HG02840 (cell line): ENCODE results near the gene PTP4A2.
"Not testable (repeated sequence)": the region's sequence is repeated elsewhere in the genome, so short reads cannot be mapped to it uniquely, and the experiment has no call there.

ENCODE experiments used
- ATAC-seq: cut with Tn5 transposase; IDR thresholded peaks from one replicate; pipeline ENCODE4 v1.9.1; 2021; ENCODE audit warnings: mild to moderate bottlenecking, moderate library complexity, moderate number of reproducible peaks; ENCODE audit not compliant: unreplicated experiment, low FRiP score

The PTP4A2 gene

GRCh38 chr1:31895474-31896198 is 42.5 kb downstream of the PTP4A2 start:
- not testable (repeated sequence) for ATAC-seq

DNA sequence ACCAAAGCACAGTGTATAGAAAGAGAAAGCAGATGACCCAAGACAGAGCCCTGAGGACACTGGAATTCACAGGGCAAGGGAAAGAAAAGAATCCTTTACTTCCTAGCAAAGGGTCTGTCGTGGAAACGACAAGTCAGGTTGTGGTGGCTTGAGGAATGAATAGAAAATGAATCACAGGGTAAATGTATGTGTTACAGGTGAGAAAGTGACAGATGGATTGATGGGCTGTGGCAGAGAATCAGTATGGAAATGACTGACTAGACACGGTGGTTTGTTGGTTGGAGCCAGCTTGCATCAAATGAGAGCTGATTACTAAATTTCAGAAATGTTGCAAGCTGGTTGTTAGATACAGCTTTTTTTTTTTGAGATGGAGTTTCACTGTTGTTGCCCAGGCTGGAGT is 46.9 kb downstream of the PTP4A2 start:
- no peak for ATAC-seq

GRCh38 chr1:31888291-31888690 is 49.9 kb downstream of the PTP4A2 start:
- no peak for ATAC-seq

GRCh38 chr1:31886866-31887265 is 51.3 kb downstream of the PTP4A2 start:
- ATAC-seq, result no peak

GRCh38 chr1:31885851-31886250 is 52.3 kb downstream of the PTP4A2 start:
- no peak for ATAC-seq

- no peak for ATAC-seq
Observed at GRCh38 chr1:31883357-31883942, 54.7 kb downstream of the PTP4A2 start.

- no peak for ATAC-seq
Observed at GRCh38 chr1:31881688-31882000, 56.5 kb downstream of the PTP4A2 start.

DNA sequence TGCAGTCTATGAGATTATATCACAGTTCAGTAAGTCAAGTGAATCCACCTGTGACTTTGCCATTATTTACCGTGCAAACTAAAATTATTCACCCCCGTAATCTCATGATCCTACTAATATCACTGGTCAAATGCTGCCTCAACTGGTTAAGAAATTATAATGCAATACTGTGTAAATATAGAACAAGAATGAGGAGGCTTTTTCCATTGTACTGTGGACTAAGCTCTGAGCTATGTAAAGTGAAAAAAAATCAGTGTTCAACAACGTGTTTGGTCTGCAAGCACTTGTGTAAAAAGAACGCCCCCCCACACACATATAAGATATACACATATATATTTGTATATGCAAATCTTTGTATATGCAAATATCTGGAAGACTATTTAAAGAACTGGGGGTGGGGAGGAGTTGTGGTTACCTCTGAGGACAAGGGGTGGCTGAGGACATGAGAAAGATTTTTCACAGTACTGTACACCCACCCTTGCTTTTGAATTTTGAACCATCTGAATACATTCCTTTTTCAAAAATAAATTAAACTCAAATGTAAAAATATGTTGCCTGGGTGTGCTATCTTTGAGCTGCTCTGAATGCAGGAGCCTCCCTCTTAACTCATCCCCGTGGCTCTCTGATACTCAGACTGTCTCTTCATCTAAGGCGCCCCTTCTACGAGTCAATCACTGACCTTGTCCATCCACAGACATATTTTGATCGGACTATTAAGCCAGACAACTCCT is 57.0 kb downstream of the PTP4A2 start:
- ATAC-seq, result no peak

DNA sequence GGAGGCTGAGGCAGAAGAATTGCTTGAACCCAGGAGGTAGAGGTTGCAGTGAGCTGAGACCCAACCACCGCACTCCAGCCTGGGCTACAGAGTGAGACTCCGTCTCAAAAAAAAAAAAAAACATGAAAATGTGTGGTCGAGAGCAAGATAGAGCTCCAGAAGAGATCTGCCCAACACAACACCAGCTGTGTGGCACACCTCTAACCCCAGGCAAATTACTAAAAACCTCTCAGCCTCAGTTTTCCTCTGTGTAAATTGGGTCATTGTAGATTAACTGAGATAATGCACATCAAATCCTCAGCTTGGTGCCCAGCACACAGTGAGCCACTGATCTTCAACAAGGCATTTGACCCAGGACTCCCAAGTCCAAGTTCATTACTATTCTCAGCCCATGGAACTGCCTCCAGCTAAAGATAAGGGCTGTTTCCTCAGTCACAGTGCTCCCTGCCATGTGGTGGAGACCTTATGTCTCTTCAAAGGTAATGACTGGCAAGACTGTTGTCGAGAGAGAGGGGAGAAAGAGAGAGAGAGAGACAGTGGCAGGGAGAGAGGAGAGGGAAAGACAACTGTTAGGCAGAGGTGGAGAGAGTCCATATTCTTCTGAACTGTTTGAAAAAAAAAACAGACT is 58.1 kb downstream of the PTP4A2 start:
- no peak for ATAC-seq

DNA sequence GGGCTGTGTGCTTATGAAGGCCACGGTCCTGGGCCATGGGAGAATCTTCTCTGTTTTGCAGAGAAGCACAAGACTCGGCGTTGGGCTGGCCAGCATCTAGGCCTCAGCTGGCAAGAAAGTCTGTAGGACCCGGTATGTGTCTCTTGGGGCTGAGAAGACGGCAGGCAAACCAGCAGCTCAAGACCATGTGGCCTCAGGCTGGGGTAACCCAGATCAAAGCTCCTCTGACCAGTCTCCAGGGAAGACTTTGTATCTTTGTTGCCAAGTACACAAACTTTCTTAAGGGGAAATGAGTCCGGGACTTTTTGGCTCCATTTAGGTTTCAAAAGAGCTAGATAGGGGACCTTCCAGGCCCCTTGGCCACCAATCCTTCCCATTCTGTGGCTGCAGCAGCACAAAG is 60.1 kb downstream of the PTP4A2 start:
- no peak for ATAC-seq

DNA sequence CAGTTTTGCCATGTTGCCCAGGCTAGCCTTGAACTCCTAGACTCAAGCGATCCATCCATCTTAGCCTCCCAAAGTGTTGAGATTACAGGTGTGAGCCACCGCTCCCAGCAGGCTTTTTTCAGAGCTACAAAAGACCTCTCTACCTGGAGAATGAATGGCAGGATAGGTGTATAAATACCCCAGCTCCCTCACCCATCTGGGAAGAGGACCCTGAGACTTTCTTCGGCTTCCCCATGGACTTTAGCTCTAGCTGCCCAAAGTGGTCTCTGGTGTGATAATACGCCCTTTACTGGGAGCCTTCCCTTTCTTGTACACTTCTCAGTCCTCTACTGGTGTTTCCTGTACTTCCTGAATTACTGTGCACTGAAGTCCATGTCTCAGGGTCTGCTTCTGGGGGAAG is 60.6 kb downstream of the PTP4A2 start:
- no peak for ATAC-seq

GRCh38 chr1:31875636-31876236 is 62.4 kb downstream of the PTP4A2 start:
- no peak for ATAC-seq

GRCh38 chr1:31874942-31875341 is 63.2 kb downstream of the PTP4A2 start:
- no peak for ATAC-seq

DNA sequence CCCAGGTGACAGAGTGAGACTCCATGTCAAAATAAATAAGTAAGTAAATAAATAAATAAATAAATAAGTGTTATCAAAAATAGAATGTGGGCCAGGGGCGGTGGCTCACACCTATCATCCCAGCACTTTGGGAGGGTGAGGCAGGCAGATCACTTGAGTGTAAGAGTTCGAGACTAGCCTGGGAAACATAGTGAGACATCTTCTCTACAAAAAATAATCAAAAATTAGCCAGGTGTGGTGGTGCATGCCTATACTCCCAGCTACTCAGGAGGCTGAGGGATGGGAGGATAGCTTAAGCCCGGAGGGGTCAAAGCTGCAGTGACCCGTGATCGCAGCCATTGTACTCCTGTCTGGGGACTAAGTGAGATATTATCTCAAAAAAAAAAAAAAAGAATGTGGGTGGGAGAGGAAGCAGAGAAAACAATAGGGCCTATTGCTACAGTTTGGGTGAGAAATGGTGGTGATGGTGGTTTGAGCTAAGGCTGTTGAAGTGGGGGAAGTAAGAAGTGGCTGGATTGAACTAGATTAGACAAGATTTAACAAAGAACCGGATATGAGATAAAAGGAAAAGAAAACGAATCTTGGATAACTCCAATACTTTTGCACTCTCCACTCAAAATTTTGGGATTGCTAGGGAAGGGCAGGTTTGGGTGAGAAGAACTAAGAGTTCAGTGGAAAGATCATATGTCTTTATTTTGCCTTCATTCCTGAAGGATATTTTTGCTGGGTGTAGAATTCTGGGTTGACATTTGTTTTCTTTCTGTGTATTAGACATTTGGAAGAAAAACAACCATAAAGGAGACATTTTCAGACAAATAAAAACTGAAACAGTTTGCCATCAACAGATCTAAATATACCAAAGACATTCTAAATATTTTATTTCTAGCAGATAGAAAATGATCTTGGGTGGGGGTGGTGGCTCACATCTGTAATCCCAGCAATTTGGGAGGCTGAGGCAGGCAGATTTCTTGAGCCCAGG is 65.2 kb downstream of the PTP4A2 start:
- ATAC-seq, result no peak

- ATAC-seq, result no peak
Observed at GRCh38 chr1:31871703-31872102, 66.5 kb downstream of the PTP4A2 start.

DNA sequence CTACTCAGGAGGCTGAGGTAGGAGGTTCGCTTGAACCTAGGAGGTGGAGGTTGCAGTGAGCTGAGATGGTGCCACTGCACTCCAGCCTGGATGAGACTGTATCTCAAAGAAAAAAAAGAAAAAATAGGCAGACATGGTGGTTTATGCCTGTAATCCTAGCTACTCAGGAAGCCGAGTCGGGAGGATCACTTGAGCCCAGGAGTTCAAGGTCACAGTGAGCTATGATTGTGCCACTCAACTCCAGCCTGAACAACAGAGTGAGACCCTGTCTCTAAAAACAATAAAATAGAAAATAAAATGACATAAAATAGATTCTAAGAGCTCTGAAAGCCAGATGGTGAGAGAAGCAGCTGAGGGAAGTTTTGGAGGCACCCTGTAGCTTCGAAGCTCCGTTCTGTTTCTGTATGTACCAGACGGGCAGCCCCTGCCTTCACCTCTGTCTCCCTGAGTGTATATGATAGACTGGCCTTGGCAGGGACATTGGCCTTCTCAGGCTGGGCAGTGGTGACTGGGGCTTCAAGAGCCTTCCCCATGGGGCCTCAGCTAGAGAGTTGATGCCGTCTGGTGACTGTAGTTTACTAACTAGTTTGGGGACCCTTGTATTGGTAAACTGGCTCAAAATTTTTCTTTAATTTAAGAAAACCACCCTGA is 68.0 kb downstream of the PTP4A2 start:
- ATAC-seq, result no peak

DNA sequence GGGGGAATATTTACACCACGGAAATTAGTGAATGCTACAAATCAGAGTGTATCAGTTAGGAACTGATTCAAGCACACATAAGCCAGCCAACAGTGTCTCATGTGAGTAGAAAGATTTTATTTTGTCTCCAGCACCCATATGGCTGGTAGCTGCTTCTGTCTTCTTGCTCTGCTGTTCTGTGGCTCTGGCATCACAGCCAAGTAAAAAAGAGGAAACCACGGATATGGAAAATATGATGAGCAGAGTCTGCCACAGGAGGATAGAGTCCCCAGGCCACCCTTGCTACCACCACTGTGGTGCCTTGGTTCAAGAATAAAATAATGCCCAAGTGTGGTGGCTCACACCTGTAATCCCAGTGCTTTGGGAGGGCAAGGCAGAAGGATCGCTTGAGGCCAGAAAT is 68.7 kb downstream of the PTP4A2 start:
- ATAC-seq, result no peak

GRCh38 chr1:31868862-31869261 is 69.3 kb downstream of the PTP4A2 start:
- no peak for ATAC-seq

DNA sequence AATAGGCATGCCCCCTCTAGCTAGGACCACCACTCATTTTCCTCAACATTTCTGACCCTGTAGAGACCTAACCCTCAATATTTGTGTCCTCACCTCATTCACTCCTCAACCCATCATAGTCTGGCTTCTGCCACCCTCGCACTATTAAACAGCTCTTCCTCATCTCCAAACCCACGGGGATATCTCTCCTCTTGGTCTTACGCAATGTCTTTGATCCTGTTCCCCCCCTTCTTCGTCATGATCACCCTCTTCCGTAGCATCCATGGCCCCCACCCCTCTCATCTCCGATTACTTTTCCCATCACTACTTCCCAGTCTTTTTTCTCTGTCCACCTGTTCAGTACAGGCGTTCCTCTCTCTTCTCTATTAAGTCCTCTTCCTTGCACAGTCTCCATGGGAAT is 70.6 kb downstream of the PTP4A2 start:
- no peak for ATAC-seq
